ENCODE data around the gene NOS1AP.
"Not testable (repeated sequence)": the region's sequence is repeated elsewhere in the genome, so short reads cannot be mapped to it uniquely, and the experiment has no call there.

The NOS1AP gene

GRCh38 chr1:162347281-162347680 is 277.8 kb downstream of the NOS1AP start:
- Histone ChIP-seq H3K36me3 (ENCODE audit: insufficient read depth, insufficient read length, low read length) (peaks cover 6% of the 10 kb centered on the region), H3K4me1 (ENCODE audit: insufficient read depth, insufficient read length) (no peaks in the 10 kb centered on the region), H3K9me3 (ENCODE audit: insufficient read depth, low read length) (no peaks in the 10 kb centered on the region), H3K4me3 (ENCODE audit: insufficient read length, low read depth) (no peak overlapping the region), H3K27me3 (ENCODE audit: insufficient read depth, insufficient read length) (no peaks in the 10 kb centered on the region), H3K9ac (ENCODE audit: insufficient read length, low read depth) (no peak overlapping the region)
- DNase-seq (ENCODE audit: low read depth, low spot score): no peak
- no peak for TF ChIP-seq YY1 (IDR thresholded peaks at IDR 0.05; ENCODE audit: insufficient read depth, insufficient read length)
- no peak for TF ChIP-seq ZNF274 (IDR thresholded peaks at IDR 0.05; ENCODE audit: low read depth, low read length)
- no peak for TF ChIP-seq SUZ12 (IDR thresholded peaks at IDR 0.05; ENCODE audit: extremely low read depth, insufficient read depth, insufficient read length)

- Histone ChIP-seq H3K9ac (ENCODE audit: insufficient read length, low read depth) (no peak overlapping the region), H3K27me3 (ENCODE audit: insufficient read depth, insufficient read length) (no peaks in the 10 kb centered on the region), H3K9me3 (ENCODE audit: insufficient read depth, low read length) (no peaks in the 10 kb centered on the region), H3K4me1 (ENCODE audit: insufficient read depth, insufficient read length) (peaks cover 8% of the 10 kb centered on the region), H3K4me3 (ENCODE audit: insufficient read length, low read depth) (no peak overlapping the region), H3K36me3 (ENCODE audit: insufficient read depth, insufficient read length, low read length) (peaks cover 6% of the 10 kb centered on the region)
- TF ChIP-seq ZNF274 (IDR thresholded peaks at IDR 0.05; ENCODE audit: low read depth, low read length): no peak
- TF ChIP-seq SUZ12 (IDR thresholded peaks at IDR 0.05; ENCODE audit: extremely low read depth, insufficient read depth, insufficient read length): no peak
- no peak for TF ChIP-seq YY1 (IDR thresholded peaks at IDR 0.05; ENCODE audit: insufficient read depth, insufficient read length)
- no peak for DNase-seq (ENCODE audit: low read depth, low spot score)
Measured at GRCh38 chr1:162349635-162350330, 280.3 kb downstream of the NOS1AP start.

- H3K9ac ChIP-seq (ENCODE audit: insufficient read length, low read depth): no peak overlapping the region
- no peak for DNase-seq (ENCODE audit: low read depth, low spot score)
- peaks cover 8% of the 10 kb centered on the region for H3K4me1 ChIP-seq (ENCODE audit: insufficient read depth, insufficient read length)
- no peak for TF ChIP-seq ZNF274 (IDR thresholded peaks at IDR 0.05; ENCODE audit: low read depth, low read length)
- no peak for TF ChIP-seq SUZ12 (IDR thresholded peaks at IDR 0.05; ENCODE audit: extremely low read depth, insufficient read depth, insufficient read length)
- no peak for TF ChIP-seq YY1 (IDR thresholded peaks at IDR 0.05; ENCODE audit: insufficient read depth, insufficient read length)
- no peaks in the 10 kb centered on the region for H3K9me3 ChIP-seq (ENCODE audit: insufficient read depth, low read length)
- peaks cover 16% of the 10 kb centered on the region for H3K36me3 ChIP-seq (ENCODE audit: insufficient read depth, insufficient read length, low read length)
- H3K27me3 ChIP-seq (ENCODE audit: insufficient read depth, insufficient read length): no peaks in the 10 kb centered on the region
- H3K4me3 ChIP-seq (ENCODE audit: insufficient read length, low read depth): no peak overlapping the region
Measured at GRCh38 chr1:162351246-162351842, 281.9 kb downstream of the NOS1AP start.

- not testable (repeated sequence) for DNase-seq (ENCODE audit: low read depth, low spot score); H3K4me1 ChIP-seq (ENCODE audit: insufficient read depth, insufficient read length); H3K4me3 ChIP-seq (ENCODE audit: insufficient read length, low read depth); H3K9me3 ChIP-seq (ENCODE audit: insufficient read depth, low read length); H3K27me3 ChIP-seq (ENCODE audit: insufficient read depth, insufficient read length); H3K9ac ChIP-seq (ENCODE audit: insufficient read length, low read depth)
- peaks cover 21% of the 10 kb centered on the region for H3K36me3 ChIP-seq (ENCODE audit: insufficient read depth, insufficient read length, low read length)
Measured at GRCh38 chr1:162351874-162352273, 282.4 kb downstream of the NOS1AP start.

- H3K4me3 ChIP-seq (ENCODE audit: insufficient read length, low read depth): no peak overlapping the region
- peaks cover 23% of the 10 kb centered on the region for H3K36me3 ChIP-seq (ENCODE audit: insufficient read depth, insufficient read length, low read length)
- no peak for DNase-seq (ENCODE audit: low read depth, low spot score)
- H3K4me1 ChIP-seq (ENCODE audit: insufficient read depth, insufficient read length): peaks cover 10% of the 10 kb centered on the region
- H3K27me3 ChIP-seq (ENCODE audit: insufficient read depth, insufficient read length): no peaks in the 10 kb centered on the region
- no peak for TF ChIP-seq ZNF274 (IDR thresholded peaks at IDR 0.05; ENCODE audit: low read depth, low read length)
- no peak overlapping the region for H3K9ac ChIP-seq (ENCODE audit: insufficient read length, low read depth)
- H3K9me3 ChIP-seq (ENCODE audit: insufficient read depth, low read length): no peaks in the 10 kb centered on the region
Measured at GRCh38 chr1:162353078-162353477, 283.6 kb downstream of the NOS1AP start.

- Histone ChIP-seq H3K9me3 (ENCODE audit: insufficient read depth, low read length) (no peaks in the 10 kb centered on the region), H3K36me3 (ENCODE audit: insufficient read depth, insufficient read length, low read length) (peaks cover 24% of the 10 kb centered on the region), H3K4me1 (ENCODE audit: insufficient read depth, insufficient read length) (peaks cover 10% of the 10 kb centered on the region), H3K9ac (ENCODE audit: insufficient read length, low read depth) (no peak overlapping the region), H3K27me3 (ENCODE audit: insufficient read depth, insufficient read length) (no peaks in the 10 kb centered on the region), H3K4me3 (ENCODE audit: insufficient read length, low read depth) (no peak overlapping the region)
- TF ChIP-seq ZNF274 (IDR thresholded peaks at IDR 0.05; ENCODE audit: low read depth, low read length): no peak
- no peak for DNase-seq (ENCODE audit: low read depth, low spot score)
Measured at GRCh38 chr1:162353702-162354101, 284.2 kb downstream of the NOS1AP start.

- H3K27me3 ChIP-seq (ENCODE audit: insufficient read depth, insufficient read length): no peaks in the 10 kb centered on the region
- peaks cover 29% of the 10 kb centered on the region for H3K36me3 ChIP-seq (ENCODE audit: insufficient read depth, insufficient read length, low read length)
- TF ChIP-seq SUZ12 (IDR thresholded peaks at IDR 0.05; ENCODE audit: extremely low read depth, insufficient read depth, insufficient read length): no peak
- TF ChIP-seq ZNF274 (IDR thresholded peaks at IDR 0.05; ENCODE audit: low read depth, low read length): no peak
- TF ChIP-seq YY1 (IDR thresholded peaks at IDR 0.05; ENCODE audit: insufficient read depth, insufficient read length): no peak
- DNase-seq (ENCODE audit: low read depth, low spot score): peak; percentile 61
- H3K4me3 ChIP-seq (ENCODE audit: insufficient read length, low read depth): no peak overlapping the region
- no peak overlapping the region for H3K9ac ChIP-seq (ENCODE audit: insufficient read length, low read depth)
- H3K9me3 ChIP-seq (ENCODE audit: insufficient read depth, low read length): no peaks in the 10 kb centered on the region
- peaks cover 10% of the 10 kb centered on the region for H3K4me1 ChIP-seq (ENCODE audit: insufficient read depth, insufficient read length)
Measured at GRCh38 chr1:162357681-162358266, 288.3 kb downstream of the NOS1AP start.
